SK-N-SH treated with all-trans-retinoic acid at 6 μM for 48 hours (cell line): Measurements from ENCODE around the gene TOMM20.
A peak's percentile ranks its signal among the peaks of the same experiment; 100 is the strongest.
"Not testable (repeated sequence)": the region's sequence is repeated elsewhere in the genome, so short reads cannot be mapped to it uniquely, and the experiment has no call there.

Source experiments
- ATAC-seq: fragments of 200-7000 bp; cut with Tn5 transposase; 3 replicates; pipeline ENCODE4 v1.9.1; 2020; ENCODE audit warnings: mild to moderate bottlenecking, moderate library complexity
- ARNTL ChIP-seq: fragments of 450-650 bp; formaldehyde crosslinking; IDR thresholded peaks from 2 replicates; pipeline ENCODE4 v1.5.0; 2020; ENCODE audit warnings: low read depth, mild to moderate bottlenecking, moderate library complexity, borderline replicate concordance
- BACH2 ChIP-seq: fragments of 250-450 bp; sonication (Bioruptor Pico); IDR thresholded peaks from 2 replicates; pipeline ENCODE4 v1.9.0; 2021; ENCODE audit warnings: mild to moderate bottlenecking, borderline replicate concordance
- CSDC2 ChIP-seq: fragments of 250-450 bp; sonication (Bioruptor Pico); IDR thresholded peaks from 2 replicates; pipeline ENCODE4 v1.5.0; 2020; ENCODE audit warnings: mild to moderate bottlenecking, moderate library complexity
- CSRNP3 ChIP-seq: fragments of 250-450 bp; sonication (Bioruptor Pico); IDR thresholded peaks from 2 replicates; pipeline ENCODE4 v1.5.1; 2021; ENCODE audit warnings: mild to moderate bottlenecking, moderate library complexity
- ESRRG ChIP-seq: fragments of 250-450 bp; sonication (Bioruptor Pico); IDR thresholded peaks from 2 replicates; pipeline ENCODE4 v1.6.1; 2021; ENCODE audit warnings: mild to moderate bottlenecking
- GLIS3 ChIP-seq: fragments of 250-450 bp; sonication (Bioruptor Pico); IDR thresholded peaks from 2 replicates; pipeline ENCODE4 v1.5.0; 2020; ENCODE audit warnings: mild to moderate bottlenecking, moderate library complexity
- OSR1 ChIP-seq: fragments of 250-450 bp; sonication (Bioruptor Pico); IDR thresholded peaks from 2 replicates; pipeline ENCODE4 v1.8.0; 2022; ENCODE audit warnings: moderate library complexity, mild to moderate bottlenecking, inconsistent platforms
- PATZ1 ChIP-seq: fragments of 250-450 bp; sonication (Bioruptor Pico); IDR thresholded peaks from 2 replicates; pipeline ENCODE4 v1.8.0; 2020; ENCODE audit warnings: mild to moderate bottlenecking, moderate library complexity, borderline replicate concordance
- PPARA ChIP-seq: fragments of 250-450 bp; sonication (Bioruptor Pico); IDR thresholded peaks from 2 replicates; pipeline ENCODE4 v1.5.0; 2020; ENCODE audit warnings: mild to moderate bottlenecking, borderline replicate concordance
- TCF4 ChIP-seq: fragments of 250-450 bp; sonication (Bioruptor Pico); IDR thresholded peaks from 2 replicates; pipeline ENCODE4 v1.8.0; 2021; ENCODE audit warnings: mild to moderate bottlenecking, moderate library complexity, borderline replicate concordance
- ZC3H10 ChIP-seq: fragments of 250-450 bp; sonication (Bioruptor Pico); IDR thresholded peaks from 2 replicates; pipeline ENCODE4 v1.5.1; 2021; ENCODE audit warnings: mild to moderate bottlenecking, moderate library complexity
- ZFP3 ChIP-seq: fragments of 250-450 bp; sonication (Bioruptor Pico); IDR thresholded peaks from 2 replicates; pipeline ENCODE4 v1.5.0; 2020; ENCODE audit warnings: mild to moderate bottlenecking, moderate library complexity
- ZNF565 ChIP-seq: fragments of 450-650 bp; formaldehyde crosslinking; conservative IDR thresholded peaks from 2 replicates; pipeline ENCODE4 v1.5.0; 2020; ENCODE audit warnings: low read depth, mild to moderate bottlenecking, moderate library complexity
- ZNF70 ChIP-seq: fragments of 450-650 bp; formaldehyde crosslinking; IDR thresholded peaks from 2 replicates; pipeline ENCODE4 v1.5.0; 2020; ENCODE audit warnings: mild to moderate bottlenecking, moderate library complexity
- ZNF8 ChIP-seq: fragments of 450-650 bp; formaldehyde crosslinking; IDR thresholded peaks from 2 replicates; pipeline ENCODE4 v1.5.0; 2020; ENCODE audit warnings: mild to moderate bottlenecking, moderate library complexity
- TF ChIP-seq, protein P1 (sequence below): fragments of 250-450 bp; sonication (Bioruptor Pico); IDR thresholded peaks from 2 replicates; pipeline ENCODE4 v1.8.0; 2021; ENCODE audit warnings: low read depth, mild to moderate bottlenecking, moderate library complexity, borderline replicate concordance
- TF ChIP-seq, protein P2 (sequence below): fragments of 250-450 bp; sonication (Bioruptor Pico); IDR thresholded peaks from 2 replicates; pipeline ENCODE4 v1.5.0; 2020; ENCODE audit warnings: mild to moderate bottlenecking, moderate library complexity

Gene TOMM20

DNA sequence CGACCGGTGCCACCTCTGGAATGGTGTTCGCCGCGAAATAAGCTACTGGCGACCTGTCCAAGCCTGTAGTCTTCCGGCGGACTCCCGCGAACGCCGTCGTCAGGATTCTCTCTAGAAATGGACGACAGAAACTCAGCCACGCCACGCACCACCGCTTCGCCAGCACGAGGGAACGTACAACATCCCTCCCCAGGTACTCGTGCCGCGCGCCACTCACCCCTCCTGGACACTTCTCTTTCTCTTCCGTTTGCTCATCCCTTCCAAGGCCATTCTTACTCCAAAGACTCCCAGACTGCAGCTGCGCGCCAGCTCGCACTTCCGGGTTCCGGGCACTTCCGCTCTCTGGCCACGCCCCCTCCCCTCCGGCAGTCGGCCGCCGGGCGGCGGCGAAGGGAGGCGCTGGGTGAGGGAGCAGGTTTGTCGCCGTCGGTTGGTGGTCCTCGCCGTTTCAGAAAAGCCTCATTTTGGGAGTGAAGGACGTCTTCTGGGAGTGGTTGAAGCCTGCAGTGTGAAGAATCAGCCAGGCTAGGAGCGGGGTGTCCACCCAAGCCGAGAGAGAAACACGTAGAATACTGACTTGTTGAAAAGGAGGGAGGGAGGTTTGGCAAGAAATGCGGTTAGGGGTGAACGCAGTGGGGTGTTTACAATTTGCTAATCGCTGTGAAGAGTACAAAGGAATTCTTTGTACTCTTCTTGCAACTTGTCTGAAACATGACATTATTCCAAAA is 32.5 kb upstream of the TOMM20 start, which contains the start of gene RBM34:
TSS of gene RBM34 (minus strand) at position 294 of the 728 bp plus-strand sequence. CDS start at position 270, 24 bp downstream.
- TF ChIP-seq ZNF565 (CRISPR knock-in tag), result no peak
- no peak for TF ChIP-seq ARNTL (CRISPR knock-in tag)
- TF ChIP-seq ZNF8 (CRISPR knock-in tag), result no peak
- TF ChIP-seq ZC3H10 (CRISPR knock-in tag), result no peak
- TF ChIP-seq ZFP3 (CRISPR knock-in tag), result no peak
- no peak for TF ChIP-seq ZNF70 (CRISPR knock-in tag)
- ATAC-seq, result peak; percentile 96

DNA sequence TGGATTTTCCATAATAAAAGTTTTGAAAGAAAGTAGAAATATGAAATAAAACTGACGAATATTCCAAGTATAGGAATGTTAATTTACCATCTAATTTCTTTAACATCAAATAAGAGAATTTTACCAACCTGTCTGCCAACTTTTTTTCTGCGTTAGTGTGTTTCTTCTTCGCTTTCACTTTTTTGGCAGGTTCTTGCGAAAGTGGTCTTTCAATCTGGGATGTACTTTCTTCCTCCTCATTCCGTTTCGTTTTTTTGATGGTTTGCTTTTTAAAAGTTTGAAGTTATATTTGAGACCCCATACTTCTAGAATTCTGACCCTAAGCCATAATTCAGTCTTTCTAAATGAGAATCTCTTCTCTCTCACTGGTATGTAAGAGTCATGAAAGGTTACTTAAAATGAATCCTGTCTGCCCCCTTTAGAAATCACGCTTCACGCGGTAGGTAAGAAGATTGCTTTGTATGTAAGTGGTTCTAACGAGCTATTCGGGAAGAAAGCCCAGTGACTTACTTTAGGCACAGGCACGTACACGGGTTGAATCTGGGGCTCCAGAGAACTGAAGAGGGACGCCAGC is 31.8 kb upstream of the TOMM20 start:
- ATAC-seq, result peak; percentile 70
- TF ChIP-seq PATZ1 (CRISPR knock-in tag), result no peak
- no peak for TF ChIP-seq ZNF70 (CRISPR knock-in tag)
- no peak for TF ChIP-seq ESRRG (CRISPR knock-in tag)
- no peak for TF ChIP-seq ZFP3 (CRISPR knock-in tag)
- TF ChIP-seq PPARA (CRISPR knock-in tag), result no peak
- no peak for TF ChIP-seq ZNF565 (CRISPR knock-in tag)
- TF ChIP-seq, protein P1, sequence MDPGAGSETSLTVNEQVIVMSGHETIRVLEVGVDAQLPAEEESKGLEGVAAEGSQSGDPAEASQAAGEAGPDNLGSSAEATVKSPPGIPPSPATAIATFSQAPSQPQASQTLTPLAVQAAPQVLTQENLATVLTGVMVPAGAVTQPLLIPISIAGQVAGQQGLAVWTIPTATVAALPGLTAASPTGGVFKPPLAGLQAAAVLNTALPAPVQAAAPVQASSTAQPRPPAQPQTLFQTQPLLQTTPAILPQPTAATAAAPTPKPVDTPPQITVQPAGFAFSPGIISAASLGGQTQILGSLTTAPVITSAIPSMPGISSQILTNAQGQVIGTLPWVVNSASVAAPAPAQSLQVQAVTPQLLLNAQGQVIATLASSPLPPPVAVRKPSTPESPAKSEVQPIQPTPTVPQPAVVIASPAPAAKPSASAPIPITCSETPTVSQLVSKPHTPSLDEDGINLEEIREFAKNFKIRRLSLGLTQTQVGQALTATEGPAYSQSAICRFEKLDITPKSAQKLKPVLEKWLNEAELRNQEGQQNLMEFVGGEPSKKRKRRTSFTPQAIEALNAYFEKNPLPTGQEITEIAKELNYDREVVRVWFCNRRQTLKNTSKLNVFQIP (CRISPR knock-in tag), result no peak
- TF ChIP-seq TCF4 (CRISPR knock-in tag), result no peak
- no peak for TF ChIP-seq ARNTL (CRISPR knock-in tag)
- TF ChIP-seq CSRNP3 (CRISPR knock-in tag), result no peak
- no peak for TF ChIP-seq GLIS3 (CRISPR knock-in tag)
- TF ChIP-seq, protein P2, sequence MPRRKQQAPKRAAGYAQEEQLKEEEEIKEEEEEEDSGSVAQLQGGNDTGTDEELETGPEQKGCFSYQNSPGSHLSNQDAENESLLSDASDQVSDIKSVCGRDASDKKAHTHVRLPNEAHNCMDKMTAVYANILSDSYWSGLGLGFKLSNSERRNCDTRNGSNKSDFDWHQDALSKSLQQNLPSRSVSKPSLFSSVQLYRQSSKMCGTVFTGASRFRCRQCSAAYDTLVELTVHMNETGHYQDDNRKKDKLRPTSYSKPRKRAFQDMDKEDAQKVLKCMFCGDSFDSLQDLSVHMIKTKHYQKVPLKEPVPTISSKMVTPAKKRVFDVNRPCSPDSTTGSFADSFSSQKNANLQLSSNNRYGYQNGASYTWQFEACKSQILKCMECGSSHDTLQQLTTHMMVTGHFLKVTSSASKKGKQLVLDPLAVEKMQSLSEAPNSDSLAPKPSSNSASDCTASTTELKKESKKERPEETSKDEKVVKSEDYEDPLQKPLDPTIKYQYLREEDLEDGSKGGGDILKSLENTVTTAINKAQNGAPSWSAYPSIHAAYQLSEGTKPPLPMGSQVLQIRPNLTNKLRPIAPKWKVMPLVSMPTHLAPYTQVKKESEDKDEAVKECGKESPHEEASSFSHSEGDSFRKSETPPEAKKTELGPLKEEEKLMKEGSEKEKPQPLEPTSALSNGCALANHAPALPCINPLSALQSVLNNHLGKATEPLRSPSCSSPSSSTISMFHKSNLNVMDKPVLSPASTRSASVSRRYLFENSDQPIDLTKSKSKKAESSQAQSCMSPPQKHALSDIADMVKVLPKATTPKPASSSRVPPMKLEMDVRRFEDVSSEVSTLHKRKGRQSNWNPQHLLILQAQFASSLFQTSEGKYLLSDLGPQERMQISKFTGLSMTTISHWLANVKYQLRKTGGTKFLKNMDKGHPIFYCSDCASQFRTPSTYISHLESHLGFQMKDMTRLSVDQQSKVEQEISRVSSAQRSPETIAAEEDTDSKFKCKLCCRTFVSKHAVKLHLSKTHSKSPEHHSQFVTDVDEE, result no peak
- TF ChIP-seq CSDC2, result no peak
- no peak for TF ChIP-seq ZC3H10 (CRISPR knock-in tag)
- TF ChIP-seq, all 23 proteins: peak for 0

DNA sequence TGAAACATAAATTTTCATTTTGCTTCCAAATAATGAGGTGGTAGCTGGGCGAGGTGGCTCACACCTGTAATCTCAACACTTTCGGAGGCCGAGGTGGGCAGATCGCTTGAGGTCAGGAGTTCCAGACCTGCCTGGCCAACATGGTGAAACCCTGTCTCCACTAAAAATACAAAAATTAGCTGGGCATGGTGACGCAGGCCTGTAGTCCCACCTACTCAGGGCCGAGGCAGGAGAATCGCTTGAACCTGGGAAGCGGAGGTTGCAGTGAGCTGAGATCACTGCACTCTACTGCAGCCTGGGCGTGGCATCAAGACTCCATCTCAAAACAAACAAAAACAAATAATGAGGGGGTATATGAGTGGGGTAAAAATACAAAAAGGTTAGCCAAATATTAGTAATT is 31.3 kb upstream of the TOMM20 start:
- not testable (repeated sequence) for ATAC-seq

DNA sequence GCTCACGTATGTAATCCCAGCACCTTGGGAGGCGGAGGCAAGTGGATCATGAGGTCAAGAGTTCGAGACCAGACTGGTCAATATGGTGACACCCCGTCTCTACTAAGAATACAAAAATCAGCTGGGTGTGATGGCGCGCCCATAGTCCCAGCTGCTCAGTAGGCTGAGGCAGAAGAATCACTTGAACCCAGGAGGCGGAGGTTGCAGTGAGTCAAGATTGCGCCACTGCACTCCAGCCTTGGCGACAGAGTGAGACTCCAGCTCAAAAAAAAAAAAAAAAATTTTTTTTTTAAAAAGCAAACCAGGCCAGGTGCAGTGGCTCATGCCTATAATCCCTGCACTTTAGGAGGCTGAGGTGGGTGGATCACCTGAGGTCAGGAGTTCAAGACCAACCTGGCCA is 30.6 kb upstream of the TOMM20 start:
- not testable (repeated sequence) for ATAC-seq

DNA sequence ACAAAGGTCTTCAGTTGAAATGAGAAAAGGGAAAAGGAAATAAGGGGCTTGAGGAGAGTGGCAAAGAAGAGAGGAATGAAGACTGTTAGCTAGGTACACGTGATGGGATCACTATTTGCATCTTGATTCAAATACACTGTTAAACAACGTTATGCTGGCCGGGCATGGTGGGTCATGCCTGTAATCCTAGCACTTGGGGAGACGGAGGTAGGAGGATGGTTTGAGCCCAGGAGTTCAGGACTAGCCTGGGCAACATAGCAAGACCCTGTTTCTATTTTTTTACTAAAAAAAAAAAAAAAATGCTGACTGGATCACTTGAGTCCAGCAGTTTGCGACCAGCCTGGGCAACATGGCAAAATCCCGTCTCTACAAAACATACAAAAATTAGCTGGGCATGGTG is 30.0 kb upstream of the TOMM20 start:
- no peak for ATAC-seq
- TF ChIP-seq ZNF565 (CRISPR knock-in tag) (no peak), OSR1 (no peak), ZC3H10 (CRISPR knock-in tag) (no peak), CSRNP3 (CRISPR knock-in tag) (no peak), BACH2 (no peak)
